ENCODE results near the gene GPR143.
"Not testable (repeated sequence)": the region's sequence is repeated elsewhere in the genome, so short reads cannot be mapped to it uniquely, and the experiment has no call there.

The GPR143 gene

DNA sequence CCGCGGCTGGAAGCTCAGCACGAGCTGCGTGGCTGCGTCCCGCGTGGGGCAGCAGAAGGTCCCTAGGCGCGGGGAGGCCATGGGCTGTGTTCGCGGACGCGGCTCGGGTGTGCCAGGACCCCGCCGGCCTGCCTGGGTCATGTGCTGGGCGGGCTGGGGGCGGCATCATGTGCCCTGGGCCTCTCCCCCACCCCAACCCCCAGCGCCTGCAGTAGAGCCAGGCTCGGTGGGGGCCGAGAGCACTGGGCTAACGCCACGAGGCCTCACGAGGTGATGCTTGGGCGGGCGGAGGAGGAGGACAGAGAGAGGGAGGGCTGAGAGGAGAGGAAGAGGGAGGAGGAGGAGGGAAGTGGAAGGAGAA lies at the start of gene GPR143:
TSS of gene GPR143 (minus strand) at position 111 of the 361 bp plus-strand sequence. CDS start at position 81, 30 bp downstream.
- no peak for ATAC-seq
- TF ChIP-seq ISL1 (CRISPR knock-in tag; IDR thresholded peaks at IDR 0.05) (no peak), BACH2 (CRISPR knock-in tag; IDR thresholded peaks at IDR 0.05; ENCODE audit: borderline replicate concordance) (no peak), ARNTL (CRISPR knock-in tag; IDR thresholded peaks at IDR 0.05; ENCODE audit: borderline replicate concordance, low read depth) (no peak), SNAI2 (CRISPR knock-in tag; IDR thresholded peaks at IDR 0.05) (no peak), ZFP30 (CRISPR knock-in tag; IDR thresholded peaks at IDR 0.05) (no peak), ZNF70 (CRISPR knock-in tag; IDR thresholded peaks at IDR 0.05) (no peak), ESRRG (CRISPR knock-in tag; IDR thresholded peaks at IDR 0.05) (no peak)
- TF ChIP-seq, protein P1, sequence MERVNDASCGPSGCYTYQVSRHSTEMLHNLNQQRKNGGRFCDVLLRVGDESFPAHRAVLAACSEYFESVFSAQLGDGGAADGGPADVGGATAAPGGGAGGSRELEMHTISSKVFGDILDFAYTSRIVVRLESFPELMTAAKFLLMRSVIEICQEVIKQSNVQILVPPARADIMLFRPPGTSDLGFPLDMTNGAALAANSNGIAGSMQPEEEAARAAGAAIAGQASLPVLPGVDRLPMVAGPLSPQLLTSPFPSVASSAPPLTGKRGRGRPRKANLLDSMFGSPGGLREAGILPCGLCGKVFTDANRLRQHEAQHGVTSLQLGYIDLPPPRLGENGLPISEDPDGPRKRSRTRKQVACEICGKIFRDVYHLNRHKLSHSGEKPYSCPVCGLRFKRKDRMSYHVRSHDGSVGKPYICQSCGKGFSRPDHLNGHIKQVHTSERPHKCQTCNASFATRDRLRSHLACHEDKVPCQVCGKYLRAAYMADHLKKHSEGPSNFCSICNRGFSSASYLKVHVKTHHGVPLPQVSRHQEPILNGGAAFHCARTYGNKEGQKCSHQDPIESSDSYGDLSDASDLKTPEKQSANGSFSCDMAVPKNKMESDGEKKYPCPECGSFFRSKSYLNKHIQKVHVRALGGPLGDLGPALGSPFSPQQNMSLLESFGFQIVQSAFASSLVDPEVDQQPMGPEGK (CRISPR knock-in tag; IDR thresholded peaks at IDR 0.05; ENCODE audit: borderline replicate concordance), result no peak

DNA sequence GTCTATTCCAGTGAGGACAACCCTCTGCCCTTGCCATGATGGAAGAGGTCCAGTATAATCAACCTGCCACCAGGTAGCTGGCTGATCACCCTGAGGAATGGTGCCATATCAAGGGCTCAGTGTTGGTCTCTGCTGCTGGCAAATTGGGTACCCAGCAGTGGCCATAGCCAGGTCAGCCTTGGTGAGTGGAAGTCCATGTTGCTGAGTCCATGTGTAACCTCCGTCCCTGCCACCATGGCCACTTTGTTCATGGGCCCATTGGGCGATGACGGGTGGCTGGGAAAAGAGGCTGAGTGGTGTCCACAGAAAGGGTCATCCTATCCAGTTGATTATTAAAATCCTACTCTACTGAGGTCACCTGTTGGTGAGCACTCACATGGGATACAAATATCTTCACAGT lies 45.4 kb upstream of the GPR143 start:
- ATAC-seq, result not testable (repeated sequence)

DNA sequence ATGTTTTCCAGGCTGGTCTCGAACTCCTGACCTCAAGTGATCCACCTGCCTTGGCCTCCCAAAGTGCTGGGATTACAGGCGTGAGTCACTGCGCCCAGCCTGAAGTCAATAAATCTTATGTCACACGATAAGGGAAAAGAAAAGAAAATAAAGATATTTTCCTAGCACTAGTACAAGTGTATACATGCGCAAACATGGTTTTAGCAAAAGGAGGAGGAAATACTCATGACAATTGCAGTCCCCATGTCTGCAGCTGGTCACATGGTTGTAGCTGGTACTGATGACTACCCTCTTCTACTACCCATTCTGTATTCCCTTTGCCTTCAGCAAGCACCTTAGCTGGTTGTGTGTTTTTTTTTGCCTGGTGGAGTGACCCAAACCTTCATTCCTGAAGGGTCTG lies 44.2 kb upstream of the GPR143 start:
- ATAC-seq, result not testable (repeated sequence)

DNA sequence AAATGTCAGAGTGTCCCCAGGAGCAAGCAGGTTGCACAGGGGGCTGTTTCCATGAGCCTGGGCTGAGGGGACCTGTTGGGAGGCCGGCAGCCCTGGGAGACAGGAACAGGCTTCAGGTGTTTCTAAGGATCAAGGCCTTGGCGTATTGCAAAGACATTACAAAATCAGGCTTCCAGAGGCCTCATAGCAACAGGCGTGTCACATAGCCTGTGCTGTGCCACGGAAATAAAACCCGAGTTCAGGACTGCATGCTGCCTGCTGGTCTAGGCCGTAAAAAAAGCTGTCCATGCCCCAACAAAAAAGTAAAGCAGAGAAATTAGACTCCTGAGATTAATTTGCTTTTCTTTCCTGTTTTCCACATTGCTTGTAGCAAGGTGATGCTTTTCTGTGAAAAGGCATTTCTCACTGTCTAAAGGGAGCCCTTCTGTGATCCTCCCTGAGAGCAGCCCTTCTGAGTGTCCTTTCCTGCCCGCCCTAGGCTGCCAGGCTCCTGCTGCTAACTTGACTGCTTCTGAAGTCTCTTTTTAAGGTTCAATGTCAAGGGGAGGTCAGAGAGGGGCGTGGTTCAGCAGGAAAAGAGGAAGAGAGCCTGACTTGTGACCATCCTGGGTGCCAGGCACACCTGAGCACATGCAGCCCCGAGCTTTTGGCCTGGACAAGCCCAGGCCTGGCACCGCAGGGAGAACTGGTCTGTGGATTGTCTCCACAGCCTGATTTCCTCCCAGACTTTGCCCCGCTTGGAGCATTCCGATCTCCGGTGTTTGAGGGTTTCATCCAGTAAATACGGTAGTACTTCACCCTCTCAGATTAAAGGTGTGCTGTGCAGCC lies 41.9 kb upstream of the GPR143 start:
- ATAC-seq, result no peak
- no peak for TF ChIP-seq CSDC2 (CRISPR knock-in tag; IDR thresholded peaks at IDR 0.05)
- TF ChIP-seq ZNF565 (CRISPR knock-in tag; conservative IDR thresholded peaks at IDR 0.05; ENCODE audit: low read depth), result no peak
- TF ChIP-seq, protein P2, sequence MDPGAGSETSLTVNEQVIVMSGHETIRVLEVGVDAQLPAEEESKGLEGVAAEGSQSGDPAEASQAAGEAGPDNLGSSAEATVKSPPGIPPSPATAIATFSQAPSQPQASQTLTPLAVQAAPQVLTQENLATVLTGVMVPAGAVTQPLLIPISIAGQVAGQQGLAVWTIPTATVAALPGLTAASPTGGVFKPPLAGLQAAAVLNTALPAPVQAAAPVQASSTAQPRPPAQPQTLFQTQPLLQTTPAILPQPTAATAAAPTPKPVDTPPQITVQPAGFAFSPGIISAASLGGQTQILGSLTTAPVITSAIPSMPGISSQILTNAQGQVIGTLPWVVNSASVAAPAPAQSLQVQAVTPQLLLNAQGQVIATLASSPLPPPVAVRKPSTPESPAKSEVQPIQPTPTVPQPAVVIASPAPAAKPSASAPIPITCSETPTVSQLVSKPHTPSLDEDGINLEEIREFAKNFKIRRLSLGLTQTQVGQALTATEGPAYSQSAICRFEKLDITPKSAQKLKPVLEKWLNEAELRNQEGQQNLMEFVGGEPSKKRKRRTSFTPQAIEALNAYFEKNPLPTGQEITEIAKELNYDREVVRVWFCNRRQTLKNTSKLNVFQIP (CRISPR knock-in tag; IDR thresholded peaks at IDR 0.05; ENCODE audit: borderline replicate concordance, low read depth), result no peak
- TF ChIP-seq, protein P3, sequence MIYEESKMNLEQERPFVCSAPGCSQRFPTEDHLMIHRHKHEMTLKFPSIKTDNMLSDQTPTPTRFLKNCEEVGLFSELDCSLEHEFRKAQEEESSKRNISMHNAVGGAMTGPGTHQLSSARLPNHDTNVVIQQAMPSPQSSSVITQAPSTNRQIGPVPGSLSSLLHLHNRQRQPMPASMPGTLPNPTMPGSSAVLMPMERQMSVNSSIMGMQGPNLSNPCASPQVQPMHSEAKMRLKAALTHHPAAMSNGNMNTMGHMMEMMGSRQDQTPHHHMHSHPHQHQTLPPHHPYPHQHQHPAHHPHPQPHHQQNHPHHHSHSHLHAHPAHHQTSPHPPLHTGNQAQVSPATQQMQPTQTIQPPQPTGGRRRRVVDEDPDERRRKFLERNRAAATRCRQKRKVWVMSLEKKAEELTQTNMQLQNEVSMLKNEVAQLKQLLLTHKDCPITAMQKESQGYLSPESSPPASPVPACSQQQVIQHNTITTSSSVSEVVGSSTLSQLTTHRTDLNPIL (CRISPR knock-in tag; IDR thresholded peaks at IDR 0.05; ENCODE audit: low read depth), result no peak
- TF ChIP-seq GLIS3 (CRISPR knock-in tag; IDR thresholded peaks at IDR 0.05), result no peak

DNA sequence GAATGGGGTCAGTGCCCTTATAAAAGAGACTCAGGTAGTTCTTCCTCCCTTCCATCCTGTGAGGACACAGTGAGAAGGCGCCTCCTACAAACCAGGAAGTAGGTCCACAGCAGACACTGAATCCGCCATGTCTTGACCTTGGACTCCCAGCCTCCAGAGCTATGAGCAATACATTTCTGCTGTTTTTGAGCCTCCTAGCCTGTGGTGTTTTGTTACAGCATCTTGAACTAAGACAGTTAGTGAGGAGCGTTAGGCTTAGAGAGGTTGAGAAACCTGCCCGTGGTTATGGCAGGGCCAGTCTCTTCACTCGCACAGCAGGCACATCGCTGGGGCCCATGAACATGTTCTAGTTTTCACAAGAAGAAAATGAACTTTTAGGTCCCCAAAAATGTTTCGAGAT lies 40.3 kb upstream of the GPR143 start:
- ATAC-seq, result no peak
- TF ChIP-seq, protein P4, sequence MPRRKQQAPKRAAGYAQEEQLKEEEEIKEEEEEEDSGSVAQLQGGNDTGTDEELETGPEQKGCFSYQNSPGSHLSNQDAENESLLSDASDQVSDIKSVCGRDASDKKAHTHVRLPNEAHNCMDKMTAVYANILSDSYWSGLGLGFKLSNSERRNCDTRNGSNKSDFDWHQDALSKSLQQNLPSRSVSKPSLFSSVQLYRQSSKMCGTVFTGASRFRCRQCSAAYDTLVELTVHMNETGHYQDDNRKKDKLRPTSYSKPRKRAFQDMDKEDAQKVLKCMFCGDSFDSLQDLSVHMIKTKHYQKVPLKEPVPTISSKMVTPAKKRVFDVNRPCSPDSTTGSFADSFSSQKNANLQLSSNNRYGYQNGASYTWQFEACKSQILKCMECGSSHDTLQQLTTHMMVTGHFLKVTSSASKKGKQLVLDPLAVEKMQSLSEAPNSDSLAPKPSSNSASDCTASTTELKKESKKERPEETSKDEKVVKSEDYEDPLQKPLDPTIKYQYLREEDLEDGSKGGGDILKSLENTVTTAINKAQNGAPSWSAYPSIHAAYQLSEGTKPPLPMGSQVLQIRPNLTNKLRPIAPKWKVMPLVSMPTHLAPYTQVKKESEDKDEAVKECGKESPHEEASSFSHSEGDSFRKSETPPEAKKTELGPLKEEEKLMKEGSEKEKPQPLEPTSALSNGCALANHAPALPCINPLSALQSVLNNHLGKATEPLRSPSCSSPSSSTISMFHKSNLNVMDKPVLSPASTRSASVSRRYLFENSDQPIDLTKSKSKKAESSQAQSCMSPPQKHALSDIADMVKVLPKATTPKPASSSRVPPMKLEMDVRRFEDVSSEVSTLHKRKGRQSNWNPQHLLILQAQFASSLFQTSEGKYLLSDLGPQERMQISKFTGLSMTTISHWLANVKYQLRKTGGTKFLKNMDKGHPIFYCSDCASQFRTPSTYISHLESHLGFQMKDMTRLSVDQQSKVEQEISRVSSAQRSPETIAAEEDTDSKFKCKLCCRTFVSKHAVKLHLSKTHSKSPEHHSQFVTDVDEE (CRISPR knock-in tag; IDR thresholded peaks at IDR 0.05), result no peak
- TF ChIP-seq TOX (CRISPR knock-in tag; IDR thresholded peaks at IDR 0.05; ENCODE audit: borderline replicate concordance), result no peak
- TF ChIP-seq SNAI2 (CRISPR knock-in tag; IDR thresholded peaks at IDR 0.05), result no peak
- TF ChIP-seq ZFP3 (CRISPR knock-in tag; IDR thresholded peaks at IDR 0.05), result no peak
- no peak for TF ChIP-seq ESRRG (CRISPR knock-in tag; IDR thresholded peaks at IDR 0.05)
- no peak for TF ChIP-seq CSDC2 (CRISPR knock-in tag; IDR thresholded peaks at IDR 0.05)
- TF ChIP-seq, protein P2 (CRISPR knock-in tag; IDR thresholded peaks at IDR 0.05; ENCODE audit: borderline replicate concordance, low read depth), result no peak
- no peak for TF ChIP-seq OSR1 (CRISPR knock-in tag; IDR thresholded peaks at IDR 0.05)
- TF ChIP-seq ZNF8 (CRISPR knock-in tag; IDR thresholded peaks at IDR 0.05), result no peak
- TF ChIP-seq ISL1 (CRISPR knock-in tag; IDR thresholded peaks at IDR 0.05), result no peak
- TF ChIP-seq, protein P3 (CRISPR knock-in tag; IDR thresholded peaks at IDR 0.05; ENCODE audit: low read depth), result no peak
- TF ChIP-seq, protein P1 (CRISPR knock-in tag; IDR thresholded peaks at IDR 0.05; ENCODE audit: borderline replicate concordance), result no peak
